MCF 10A (cell line): ENCODE data around the gene DCN. TPM values are rescaled to one million over a fixed set of nuclear protein-coding genes. Genes with fewer than 3 reads are reported as not detected.

Experiments used
- BruUV-seq: library from RNA; stranded (reverse); fragments of 400-500 nt; replicated peaks from 2 replicates; lab custom pipeline; 2021; lab: Mats Ljungman, UMichigan
- CTCF ChIA-PET: fragments of 300-600 bp; sonication (Branson Sonifier 250); formaldehyde crosslinking; extraction: SDS; loops from one replicate; lab custom pipeline; 2021; ENCODE audit warnings: antibody characterized with exemption, inconsistent platforms; lab: Yijun Ruan, JAX
- POLR2A ChIA-PET: fragments of 300-600, 350-650 bp; sonication (Branson Sonifier 250); formaldehyde crosslinking; extraction: SDS; loops from one replicate; lab custom pipeline; 2020; ENCODE audit warnings: antibody characterized with exemption, inconsistent platforms; lab: Yijun Ruan, JAX
- DNase-seq: peaks from one replicate; pipeline ENCODE4 v3.0.0-alpha.2; 2018; ENCODE audit not compliant: unreplicated experiment
- H3K27ac Mint-ChIP-seq: one replicate; pipeline ENCODE4 v1.8.0; 2022; ENCODE audit warnings: mild to moderate bottlenecking, low read depth, mixed read lengths; ENCODE audit not compliant: unreplicated experiment
- H3K27me3 Mint-ChIP-seq: one replicate; pipeline ENCODE4 v1.8.0; 2022; ENCODE audit warnings: mixed read lengths; ENCODE audit not compliant: insufficient read depth, unreplicated experiment
- H3K36me3 Mint-ChIP-seq: one replicate; pipeline ENCODE4 v1.8.0; 2022; ENCODE audit warnings: mild to moderate bottlenecking, moderate library complexity, mixed read lengths; ENCODE audit not compliant: insufficient read depth, unreplicated experiment
- H3K4me1 Mint-ChIP-seq: one replicate; pipeline ENCODE4 v1.8.0; 2022; ENCODE audit warnings: mixed read lengths; ENCODE audit not compliant: insufficient read depth, unreplicated experiment
- H3K4me3 Mint-ChIP-seq: one replicate; pipeline ENCODE4 v1.8.0; 2022; ENCODE audit warnings: mild to moderate bottlenecking, moderate library complexity, mixed read lengths; ENCODE audit not compliant: unreplicated experiment
- H3K9me3 Mint-ChIP-seq: one replicate; pipeline ENCODE4 v1.8.0; 2022; ENCODE audit warnings: mixed read lengths; ENCODE audit not compliant: unreplicated experiment
- intact Hi-C: fragments of 100-400 bp; cut with micrococcal nuclease; formaldehyde crosslinking; loops from 2 replicates; pipeline ENCODE4 v1.14.1; 2022
- total RNA-seq: library from RNA; stranded (reverse); gene quantifications from 2 replicates; pipeline ENCODE4 v1.2.3, GENCODE V29; 2022
- TF ChIP-seq, protein P1 (sequence below): fragments of 200-600 bp; IDR thresholded peaks from one replicate; pipeline ENCODE4 v1.8.0; 2022; ENCODE audit warnings: antibody characterized with exemption, mild to moderate bottlenecking; ENCODE audit not compliant: unreplicated experiment

Gene DCN
- total RNA-seq, 1 experiment from 2014 or later = 46.5 TPM

- ChIA-PET CTCF (interaction anchor here (1.3 kb wide), 1 partner anchor 27 kb away, joined by 4 read pairs; no protein-coding TSS in a partner anchor), POLR2A (no interaction called here)
- no peaks in the 10 kb centered on the region for H3K9me3 Mint-ChIP-seq
- H3K27ac Mint-ChIP-seq = no peak overlapping the region
- H3K27me3 Mint-ChIP-seq = no peaks in the 10 kb centered on the region
- no peak for DNase-seq
- BruUV-seq = no TSS peak
- H3K36me3 Mint-ChIP-seq = no peaks in the 10 kb centered on the region
- intact Hi-C loops = no loop called here
- no peak overlapping the region for H3K4me3 Mint-ChIP-seq
- TF ChIP-seq, protein P1, sequence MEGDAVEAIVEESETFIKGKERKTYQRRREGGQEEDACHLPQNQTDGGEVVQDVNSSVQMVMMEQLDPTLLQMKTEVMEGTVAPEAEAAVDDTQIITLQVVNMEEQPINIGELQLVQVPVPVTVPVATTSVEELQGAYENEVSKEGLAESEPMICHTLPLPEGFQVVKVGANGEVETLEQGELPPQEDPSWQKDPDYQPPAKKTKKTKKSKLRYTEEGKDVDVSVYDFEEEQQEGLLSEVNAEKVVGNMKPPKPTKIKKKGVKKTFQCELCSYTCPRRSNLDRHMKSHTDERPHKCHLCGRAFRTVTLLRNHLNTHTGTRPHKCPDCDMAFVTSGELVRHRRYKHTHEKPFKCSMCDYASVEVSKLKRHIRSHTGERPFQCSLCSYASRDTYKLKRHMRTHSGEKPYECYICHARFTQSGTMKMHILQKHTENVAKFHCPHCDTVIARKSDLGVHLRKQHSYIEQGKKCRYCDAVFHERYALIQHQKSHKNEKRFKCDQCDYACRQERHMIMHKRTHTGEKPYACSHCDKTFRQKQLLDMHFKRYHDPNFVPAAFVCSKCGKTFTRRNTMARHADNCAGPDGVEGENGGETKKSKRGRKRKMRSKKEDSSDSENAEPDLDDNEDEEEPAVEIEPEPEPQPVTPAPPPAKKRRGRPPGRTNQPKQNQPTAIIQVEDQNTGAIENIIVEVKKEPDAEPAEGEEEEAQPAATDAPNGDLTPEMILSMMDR = no peak
- peaks cover 6% of the 10 kb centered on the region for H3K4me1 Mint-ChIP-seq
Observed at GRCh38 chr12:91204421-91204820, 21.8 kb upstream of the DCN start.

- TF ChIP-seq, protein P1 = no peak
- Mint-ChIP-seq H3K4me1 (peaks cover 6% of the 10 kb centered on the region), H3K27ac (no peak overlapping the region), H3K27me3 (no peaks in the 10 kb centered on the region), H3K36me3 (no peaks in the 10 kb centered on the region), H3K9me3 (no peaks in the 10 kb centered on the region), H3K4me3 (no peak overlapping the region)
- BruUV-seq = no TSS peak
- intact Hi-C loops = no loop called here
- ChIA-PET CTCF (interaction anchor here (1.3 kb wide), 1 partner anchor 26 kb away, joined by 4 read pairs; no protein-coding TSS in a partner anchor), POLR2A (no interaction called here)
- DNase-seq = no peak
Observed at GRCh38 chr12:91203610-91204009, 21.0 kb upstream of the DCN start.

DNA sequence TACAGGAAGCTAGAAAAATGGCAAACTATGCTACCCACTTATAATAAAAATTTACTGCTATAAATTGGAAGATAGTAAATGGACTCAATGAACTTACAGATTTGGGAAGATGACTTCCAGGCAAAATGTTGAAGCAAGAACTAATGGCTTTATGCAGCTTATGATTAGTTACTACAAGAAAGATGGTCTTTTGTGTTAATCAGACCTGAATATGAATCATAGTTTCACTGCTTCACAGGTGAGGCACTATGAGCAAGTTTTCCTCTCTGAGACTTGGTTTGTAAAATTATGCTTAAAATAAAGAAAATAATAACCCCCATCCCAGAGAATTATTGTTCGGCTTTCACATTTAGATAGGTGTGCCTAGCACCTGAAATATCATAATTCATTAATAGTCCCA, 19.8 kb upstream of the DCN start:
- Mint-ChIP-seq H3K27me3 (no peaks in the 10 kb centered on the region), H3K4me1 (peaks cover 6% of the 10 kb centered on the region), H3K27ac (no peak overlapping the region), H3K4me3 (no peak overlapping the region), H3K36me3 (no peaks in the 10 kb centered on the region), H3K9me3 (peaks cover 9% of the 10 kb centered on the region)
- BruUV-seq = no TSS peak
- TF ChIP-seq, protein P1 = no peak
- intact Hi-C loops = no loop called here
- ChIA-PET CTCF (interaction anchor here (0.7 kb wide), 1 partner anchor 25 kb away, joined by 4 read pairs; no protein-coding TSS in a partner anchor), POLR2A (interaction anchor here (1.5 kb wide), 1 partner anchor 21 kb away, joined by 4 read pairs; no protein-coding TSS in a partner anchor)
- DNase-seq = no peak

DNA sequence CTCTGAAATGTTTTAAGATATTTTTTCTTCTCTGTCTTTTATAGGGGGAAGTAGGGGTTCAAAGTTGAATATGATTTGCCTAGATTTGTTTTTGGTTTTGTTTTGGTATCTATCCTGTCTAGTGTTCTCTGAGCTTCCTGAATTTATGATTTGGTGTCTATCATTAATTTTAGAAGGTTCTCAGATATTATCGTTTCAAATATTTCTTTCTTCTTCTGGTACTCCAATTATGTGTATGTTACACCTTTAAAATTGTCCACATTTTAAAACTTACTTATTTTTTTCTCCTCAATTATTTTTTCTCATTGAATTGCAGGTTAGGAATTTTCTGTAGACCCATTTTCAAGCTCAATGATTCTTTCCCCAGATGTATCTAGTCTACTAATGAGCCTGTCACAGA, 13.8 kb upstream of the DCN start:
- intact Hi-C loops = no loop called here
- Mint-ChIP-seq H3K4me1 (peaks cover 5% of the 10 kb centered on the region), H3K27me3 (no peaks in the 10 kb centered on the region), H3K36me3 (no peaks in the 10 kb centered on the region), H3K27ac (no peak overlapping the region), H3K4me3 (no peak overlapping the region), H3K9me3 (peaks cover 23% of the 10 kb centered on the region)
- CTCF ChIA-PET = interaction anchor here (1.4 kb wide), 1 partner anchor 18 kb away, joined by 3 read pairs; no protein-coding TSS in a partner anchor
- TF ChIP-seq, protein P1 = no peak
- no peak for DNase-seq
- no TSS peak for BruUV-seq
- POLR2A ChIA-PET = interaction anchor here (0.9 kb wide), 1 partner anchor 9 kb away, joined by 3 read pairs; no protein-coding TSS in a partner anchor
